GM12892 (cell line): ENCODE data around the gene MPPED1.

Experiments
- POLR2A ChIP-seq: IDR thresholded peaks from 2 replicates; pipeline ENCODE4 v1.6.1; 2011; ENCODE audit warnings: low read depth, low read length, control low read depth
- POLR2AphosphoS5 ChIP-seq: IDR thresholded peaks from 2 replicates; pipeline ENCODE4 v1.6.1; 2011; ENCODE audit warnings: low read depth, low read length, control low read depth
- TAF1 ChIP-seq: IDR thresholded peaks from 2 replicates; pipeline ENCODE4 v1.6.1; 2011; ENCODE audit warnings: low read depth, mild to moderate bottlenecking, control low read depth, low read length, borderline replicate concordance

- TF ChIP-seq POLR2A (no peak), POLR2AphosphoS5 (no peak), TAF1 (no peak)
Measured at GRCh38 chr22:43537019-43537585, 125.3 kb downstream of the MPPED1 start.
